ENCODE results near the gene BLCAP. TPM values are rescaled to one million over a fixed set of nuclear protein-coding genes. Genes with fewer than 3 reads are reported as not detected.

Gene BLCAP
- total and polyA plus RNA-seq, 4 donors, result 12.6 to 72.0 (median 49.2) TPM

GRCh38 chr20:37468886-37469285, 58.8 kb downstream of the BLCAP start (continued):
- TF ChIP-seq JUND (IDR thresholded peaks at IDR 0.05), result no peak

Other genes with a start within 250 kb of the BLCAP start
- 10 to 100 TPM in 1 of 2 donors, 1 to 10 TPM in 1; 10.0 to 10.8 TPM for gene MANBAL, start 238.2 kb downstream of the BLCAP start, total RNA-seq
- 10 to 100 TPM; 15.1 to 23.2 TPM for gene MANBAL, start 238.2 kb downstream of the BLCAP start, polyA plus RNA-seq
- gene SRC, start 181.7 kb downstream of the BLCAP start, total RNA-seq, result 10 to 100 TPM in 1 of 2 donors, 1 to 10 TPM in 1; 7.1 to 21.2 TPM
- gene SRC, start 181.7 kb downstream of the BLCAP start, polyA plus RNA-seq, result 1 to 10 TPM; 3.3 to 3.7 TPM
- not detected for gene NNAT, start 6.6 kb downstream of the BLCAP start, total RNA-seq
- under 1 TPM; 0.09 to 0.24 TPM for gene NNAT, start 6.6 kb downstream of the BLCAP start, polyA plus RNA-seq
- gene CTNNBL1, start 166.2 kb upstream of the BLCAP start, total RNA-seq, result 10 to 100 TPM; 19.5 to 21.2 TPM
- 10 to 100 TPM; 18.3 to 25.4 TPM for gene CTNNBL1, start 166.2 kb upstream of the BLCAP start, polyA plus RNA-seq

All from liver (tissue), 5 donors.